ENCODE measurements around the gene PLCL2.
A peak's percentile ranks its signal among the peaks of the same experiment; 100 is the strongest.
"Not testable (repeated sequence)": the region's sequence is repeated elsewhere in the genome, so short reads cannot be mapped to it uniquely, and the experiment has no call there.

The PLCL2 gene

GRCh38 chr3:16917980-16918682 lies 33.4 kb downstream of the PLCL2 start:
- DNase-seq = no peak

GRCh38 chr3:16918683-16919025 lies 33.9 kb downstream of the PLCL2 start:
- DNase-seq = no peak

DNA sequence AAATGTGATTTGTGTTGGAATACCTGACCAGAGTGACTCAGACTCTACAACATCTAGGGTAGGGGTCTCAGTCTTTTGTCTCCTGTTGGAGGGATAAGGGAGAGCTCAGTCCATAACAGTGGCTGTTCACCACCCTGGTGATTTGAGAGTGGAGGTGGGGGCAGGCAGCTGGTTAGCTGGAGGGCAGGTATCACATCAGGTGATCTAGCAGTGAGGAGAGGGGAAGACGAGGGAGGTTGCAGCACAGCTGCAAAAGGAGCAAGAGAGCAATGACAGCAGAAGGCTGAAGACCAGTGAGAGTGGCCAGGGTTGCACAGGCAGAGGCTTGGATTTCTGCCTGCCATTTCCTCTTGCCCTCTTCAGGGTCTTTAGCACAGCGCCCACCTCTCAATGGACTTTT lies 38.4 kb downstream of the PLCL2 start:
- DNase-seq = no peak

- DNase-seq = no peak
These were observed 42.7 kb downstream of the PLCL2 start for GRCh38 chr3:16927485-16927884.

DNA sequence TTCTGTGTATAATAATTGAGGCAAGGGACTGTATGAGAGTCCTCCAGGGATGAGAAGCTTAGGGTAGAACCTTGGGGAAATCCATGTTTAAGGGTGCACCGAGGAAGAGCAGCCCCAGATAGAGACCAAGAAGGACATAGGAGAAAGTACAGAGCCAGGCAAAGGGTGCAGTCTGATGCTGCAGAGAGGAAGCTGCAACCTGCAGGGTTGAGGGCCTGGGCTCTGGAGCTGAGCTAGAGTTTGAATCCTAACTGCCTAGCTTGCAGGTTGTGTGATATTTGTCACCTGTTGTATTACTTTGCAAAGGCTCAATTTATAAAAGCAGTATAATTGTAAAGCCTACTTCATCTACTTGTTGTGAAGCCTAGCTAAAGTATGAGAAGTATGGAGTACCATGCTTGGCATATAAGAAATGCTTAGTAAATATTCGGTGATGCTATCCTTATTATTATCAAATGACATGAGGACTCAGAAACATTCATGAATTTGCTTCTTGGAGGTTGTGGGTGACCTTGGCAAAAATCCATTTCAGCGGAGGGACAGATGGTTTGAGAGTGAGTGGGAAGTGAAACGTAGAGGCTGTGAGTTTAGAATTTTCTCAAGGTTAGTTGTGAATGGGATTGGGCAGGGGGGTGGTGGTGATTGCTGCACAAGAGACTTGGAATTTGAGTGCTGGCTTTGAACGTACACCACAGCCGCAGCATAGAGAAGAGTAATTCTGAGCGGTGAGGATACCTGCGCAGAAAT lies 43.8 kb downstream of the PLCL2 start:
- DNase-seq = no peak

GRCh38 chr3:16929311-16929710 lies 44.6 kb downstream of the PLCL2 start:
- DNase-seq = no peak

DNA sequence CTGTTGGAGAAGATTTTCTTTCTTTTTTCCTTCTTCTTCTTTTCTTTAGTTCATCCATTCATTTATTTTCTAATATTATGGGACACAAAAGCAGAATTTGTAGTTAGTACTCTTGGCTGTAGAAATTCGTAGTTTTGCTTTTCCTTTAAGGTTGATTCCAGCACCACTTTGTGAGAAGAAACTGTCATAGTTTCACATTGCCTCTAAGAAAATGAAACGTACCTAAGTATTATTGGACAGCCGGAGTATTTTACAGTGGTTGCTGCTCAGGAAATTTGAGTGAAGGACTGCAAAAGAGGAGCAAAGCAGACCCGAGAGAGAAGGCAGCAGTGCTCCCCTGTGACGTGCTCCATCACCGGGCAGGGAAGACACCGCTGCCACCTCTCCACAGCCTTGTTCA lies 48.1 kb downstream of the PLCL2 start:
- peak in 1 of 2 donors; percentile 27 for DNase-seq

GRCh38 chr3:16935781-16936180 lies 51.0 kb downstream of the PLCL2 start:
- DNase-seq = no peak

- peak in 1 of 2 donors; percentile 67 for DNase-seq
These were observed 51.5 kb downstream of the PLCL2 start for GRCh38 chr3:16936233-16936632.

DNA sequence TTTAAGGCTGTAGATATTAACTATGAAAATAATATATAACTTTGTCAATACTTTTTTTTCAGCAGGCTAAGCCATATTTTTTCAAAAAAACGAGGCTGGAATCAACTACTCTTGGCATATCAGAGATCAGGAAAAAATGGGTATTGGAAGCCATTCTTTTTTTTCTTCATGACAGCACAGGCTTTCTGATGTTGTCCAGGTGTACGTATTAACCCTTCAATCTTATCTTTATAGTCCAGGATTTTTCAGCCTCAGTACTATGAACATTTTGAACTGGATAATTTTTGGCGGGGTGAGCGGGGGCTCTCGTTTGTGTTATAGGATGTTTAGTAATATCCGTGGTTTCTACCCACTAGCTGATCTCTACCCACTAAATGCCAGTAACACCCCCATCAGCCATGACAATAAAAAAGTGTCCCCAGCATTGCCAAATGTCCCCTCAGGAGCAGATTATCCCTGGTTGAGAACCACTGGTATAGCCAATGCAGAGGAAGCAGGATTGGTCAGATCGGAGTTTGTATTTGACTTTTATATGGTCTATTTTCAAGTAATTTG lies 52.0 kb downstream of the PLCL2 start:
- no peak for DNase-seq

DNA sequence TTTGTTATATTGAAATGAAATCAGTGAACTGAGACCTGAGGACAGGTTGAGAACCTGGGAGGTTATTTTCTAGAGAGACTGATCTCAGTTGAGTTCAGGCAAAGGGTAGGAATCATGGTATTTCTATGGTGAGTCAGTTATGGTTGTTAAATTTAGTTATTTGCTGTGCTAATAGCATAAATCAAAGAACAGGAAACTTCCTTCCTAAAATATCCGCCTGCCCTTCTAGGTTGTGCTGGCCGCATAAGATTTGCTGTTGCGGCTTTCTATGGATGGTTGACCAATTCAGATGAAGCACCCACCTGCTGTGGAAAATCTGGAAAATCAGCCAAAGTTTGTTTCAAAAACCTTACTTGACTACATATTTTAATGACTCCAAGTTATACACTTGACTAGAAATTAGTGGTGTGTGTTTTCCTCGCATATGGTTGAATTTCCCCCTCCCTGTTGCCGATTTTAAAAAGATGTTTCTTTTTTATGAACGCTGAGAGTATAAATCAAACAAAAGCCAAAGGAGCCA lies 52.6 kb downstream of the PLCL2 start:
- DNase-seq = no peak

DNA sequence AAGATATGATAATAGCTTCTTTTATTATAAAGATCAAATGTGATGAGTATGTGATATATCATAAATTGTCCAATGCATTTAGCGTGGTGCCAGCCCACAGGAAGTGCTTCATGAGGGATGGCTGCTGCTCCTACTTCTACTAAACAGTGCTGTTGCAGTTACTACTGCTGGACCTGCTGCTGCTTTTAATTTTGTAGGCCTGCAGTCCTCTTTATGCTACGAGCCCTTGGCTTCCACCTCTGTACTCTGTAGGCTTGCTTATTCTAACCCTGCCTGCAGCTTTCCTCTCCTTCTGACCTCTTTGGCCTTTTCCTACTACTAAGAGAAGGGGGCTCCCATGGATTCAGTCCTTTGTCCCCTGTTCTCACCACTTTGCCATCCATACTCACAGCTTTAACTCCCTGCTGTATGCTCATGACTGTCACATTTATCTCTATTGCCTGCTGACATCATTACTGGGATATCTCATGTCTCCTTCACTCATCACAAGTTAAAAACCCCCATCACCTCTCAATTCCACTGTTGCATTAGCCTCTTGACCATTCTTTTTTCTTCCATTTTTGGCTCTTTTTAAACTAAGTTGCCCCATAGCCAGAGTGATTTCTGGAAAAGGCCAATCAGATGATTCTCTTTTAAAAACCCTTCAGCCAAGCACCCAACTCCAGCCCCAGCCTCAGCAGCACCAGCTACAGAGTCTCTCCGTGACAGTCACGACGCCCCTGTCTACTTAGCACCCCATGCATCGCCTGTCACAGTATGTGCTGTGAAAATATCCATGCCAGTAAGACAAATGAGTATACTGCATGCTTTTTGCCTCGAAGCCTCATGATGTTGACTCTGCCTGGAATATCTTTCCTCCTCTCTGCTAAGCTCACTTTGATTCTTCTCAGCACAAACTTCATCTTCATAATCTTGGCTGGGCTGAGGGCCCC lies 56.3 kb downstream of the PLCL2 start:
- DNase-seq = no peak

DNA sequence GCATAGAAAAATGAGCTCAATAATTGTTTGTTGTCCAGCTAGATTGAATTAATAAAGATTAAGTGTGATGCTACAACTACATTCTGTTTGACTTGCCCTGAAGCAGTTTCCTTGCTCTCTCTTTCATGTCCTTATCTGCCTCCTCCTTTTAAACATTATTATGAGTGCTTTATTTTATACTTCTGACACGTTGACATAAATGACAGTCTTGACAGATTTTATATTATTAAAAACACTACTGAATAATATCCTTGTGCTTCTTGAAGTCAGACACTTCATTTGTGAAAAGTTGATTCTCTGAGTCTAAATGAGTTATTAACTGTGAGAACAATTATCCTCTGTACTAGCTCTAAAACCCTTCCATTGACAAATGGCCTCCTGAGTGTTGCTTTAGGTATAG lies 58.2 kb downstream of the PLCL2 start:
- DNase-seq = no peak

GRCh38 chr3:16943857-16944256 lies 59.1 kb downstream of the PLCL2 start:
- DNase-seq = no peak

- no peak for DNase-seq
These were observed 59.6 kb downstream of the PLCL2 start for GRCh38 chr3:16944356-16944755.

DNA sequence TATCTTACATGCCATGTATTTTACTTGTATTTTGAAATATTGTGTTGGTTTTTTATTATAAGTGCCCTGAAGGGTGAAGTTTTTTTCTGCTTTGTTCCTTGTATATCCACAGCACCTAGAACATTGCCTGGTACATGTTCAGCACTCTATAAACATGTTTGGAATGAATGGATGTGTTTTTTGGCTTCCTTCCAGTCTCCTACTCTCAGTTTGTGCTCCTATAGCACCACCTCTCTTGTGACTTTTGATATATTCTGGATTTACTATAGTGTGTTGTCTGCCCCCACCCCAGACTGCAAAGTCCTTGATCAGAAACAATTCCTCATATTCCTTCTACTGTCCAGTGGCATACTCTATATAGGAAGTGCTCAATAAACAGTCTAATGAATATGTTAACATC lies 60.6 kb downstream of the PLCL2 start:
- no peak for DNase-seq

- DNase-seq = no peak
These were observed 65.5 kb downstream of the PLCL2 start for GRCh38 chr3:16950282-16950681.

DNA sequence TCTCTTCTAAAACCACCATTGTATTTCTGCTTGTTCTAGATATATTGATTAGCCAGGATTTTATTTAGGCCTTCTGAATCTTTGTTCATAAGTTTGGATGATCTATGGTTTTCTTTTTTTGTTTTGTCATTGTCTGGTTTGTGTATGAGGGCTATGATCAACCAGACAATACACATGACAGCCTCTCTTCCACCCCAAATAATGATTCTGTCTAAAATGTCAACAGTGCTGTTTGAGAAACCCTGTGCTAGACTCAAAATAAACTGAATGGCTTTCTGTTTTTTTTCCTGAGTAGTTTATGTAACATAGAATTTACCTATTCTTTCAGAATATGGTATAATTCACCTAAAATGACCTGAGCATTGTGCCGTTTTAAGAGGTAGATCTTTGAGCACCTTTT lies 66.1 kb downstream of the PLCL2 start:
- DNase-seq = no peak

- DNase-seq = not testable (repeated sequence)
These were observed 73.1 kb downstream of the PLCL2 start for GRCh38 chr3:16957852-16958251.

- no peak for DNase-seq
These were observed 75.4 kb downstream of the PLCL2 start for GRCh38 chr3:16960125-16960524.

GRCh38 chr3:16961621-16962205 lies 77.0 kb downstream of the PLCL2 start:
- DNase-seq = no peak

DNA sequence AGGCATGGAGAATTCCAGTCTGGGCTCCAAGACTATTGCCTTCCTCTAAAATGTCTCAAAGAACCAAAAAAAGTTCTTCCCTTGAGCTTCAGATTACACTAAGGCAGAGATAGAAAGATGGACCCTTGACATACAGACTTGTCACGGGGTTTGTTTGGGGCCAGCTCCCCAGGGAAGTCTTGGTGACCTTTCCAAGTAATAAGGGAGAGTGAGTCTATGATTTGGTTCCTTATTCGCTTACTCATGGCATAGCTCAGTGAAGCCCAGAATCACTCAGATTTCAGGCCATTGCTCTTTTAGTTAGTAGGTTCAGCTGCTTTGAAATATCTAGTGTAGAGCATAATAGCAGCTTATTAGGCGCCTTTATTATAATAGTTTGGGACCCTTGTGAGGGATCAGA lies 90.3 kb downstream of the PLCL2 start:
- DNase-seq = no peak

Measured in bone marrow (tissue), 2 donors.